Measurements from ENCODE around the gene RNASE13.

RNASE13 gene

GRCh38 chr14:21038441-21039422, 4.1 kb upstream of the RNASE13 start:
- in situ Hi-C loops (cut with MboI; ENCODE audit: low sequenced_read_pairs, unreplicated experiment): no loop called here
- TF ChIP-seq CTCF (IDR thresholded peaks at IDR 0.05; ENCODE audit: borderline replicate concordance, control extremely low read depth, extremely low read depth, insufficient read depth, missing control alignments): no peak
- DNase-seq (ENCODE audit: low spot score): no peak

- DNase-seq (ENCODE audit: low spot score): no peak
- in situ Hi-C loops (cut with MboI; ENCODE audit: low sequenced_read_pairs, unreplicated experiment): no loop called here
- TF ChIP-seq CTCF (IDR thresholded peaks at IDR 0.05; ENCODE audit: borderline replicate concordance, control extremely low read depth, extremely low read depth, insufficient read depth, missing control alignments): no peak
Observed at GRCh38 chr14:21037156-21037555, 2.5 kb upstream of the RNASE13 start.

GRCh38 chr14:21036751-21037150, 2.1 kb upstream of the RNASE13 start:
- no peak for DNase-seq (ENCODE audit: low spot score)
- in situ Hi-C loops (cut with MboI; ENCODE audit: low sequenced_read_pairs, unreplicated experiment): no loop called here

GRCh38 chr14:21033133-21033698, 1.4 kb downstream of the RNASE13 start:
- TF ChIP-seq CTCF (IDR thresholded peaks at IDR 0.05; ENCODE audit: borderline replicate concordance, control extremely low read depth, extremely low read depth, insufficient read depth, missing control alignments): no peak
- DNase-seq (ENCODE audit: low spot score): no peak
- in situ Hi-C loops (cut with MboI; ENCODE audit: low sequenced_read_pairs, unreplicated experiment): no loop called here

More at GRCh38 chr14:21036751-21037150, 2.1 kb upstream of the RNASE13 start:
- no peak for TF ChIP-seq CTCF (IDR thresholded peaks at IDR 0.05; ENCODE audit: borderline replicate concordance, control extremely low read depth, extremely low read depth, insufficient read depth, missing control alignments)

- TF ChIP-seq CTCF (IDR thresholded peaks at IDR 0.05; ENCODE audit: borderline replicate concordance, control extremely low read depth, extremely low read depth, insufficient read depth, missing control alignments): no peak
- in situ Hi-C loops (cut with MboI; ENCODE audit: low sequenced_read_pairs, unreplicated experiment): no loop called here
- no peak for DNase-seq (ENCODE audit: low spot score)
Observed at GRCh38 chr14:21032326-21033132, 2.1 kb downstream of the RNASE13 start.

- in situ Hi-C loops (cut with MboI; ENCODE audit: low sequenced_read_pairs, unreplicated experiment): no loop called here
- no peak for TF ChIP-seq CTCF (IDR thresholded peaks at IDR 0.05; ENCODE audit: borderline replicate concordance, control extremely low read depth, extremely low read depth, insufficient read depth, missing control alignments)
- DNase-seq (ENCODE audit: low spot score): no peak
Observed at GRCh38 chr14:21030531-21030930, 4.1 kb downstream of the RNASE13 start.

Data from GM13976 (cell line).